HG03521 (cell line): ENCODE results near the gene KRT86.
"Not testable (repeated sequence)": the region's sequence is repeated elsewhere in the genome, so short reads cannot be mapped to it uniquely, and the experiment has no call there.

Source experiments
- ATAC-seq: cut with Tn5 transposase; IDR thresholded peaks from one replicate; pipeline ENCODE4 v1.9.1; 2021; ENCODE audit warnings: mild to moderate bottlenecking, moderate library complexity; ENCODE audit not compliant: unreplicated experiment

KRT86 gene

GRCh38 chr12:52238916-52239646 lies 35.4 kb upstream of the KRT86 start:
- ATAC-seq, result no peak

DNA sequence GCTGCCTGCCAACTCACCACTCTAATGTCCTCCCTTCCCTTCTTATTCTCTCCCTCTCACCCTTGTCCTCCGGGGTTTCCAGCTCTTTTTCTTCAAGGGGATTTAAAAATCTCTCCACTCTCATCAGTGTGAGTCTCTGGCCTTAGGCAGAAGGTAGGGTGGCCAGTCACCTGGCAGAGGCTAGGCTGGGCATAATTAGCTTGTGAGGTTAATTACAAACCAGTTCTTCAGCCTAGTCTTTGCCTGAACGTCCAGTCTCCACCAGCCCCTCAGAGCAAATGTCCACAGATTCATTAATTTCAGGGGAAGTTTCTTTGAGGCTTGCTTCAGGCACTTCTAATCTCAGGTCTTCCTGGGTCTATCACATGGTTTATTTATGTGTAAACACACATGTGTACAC lies 34.7 kb upstream of the KRT86 start:
- ATAC-seq, result no peak

DNA sequence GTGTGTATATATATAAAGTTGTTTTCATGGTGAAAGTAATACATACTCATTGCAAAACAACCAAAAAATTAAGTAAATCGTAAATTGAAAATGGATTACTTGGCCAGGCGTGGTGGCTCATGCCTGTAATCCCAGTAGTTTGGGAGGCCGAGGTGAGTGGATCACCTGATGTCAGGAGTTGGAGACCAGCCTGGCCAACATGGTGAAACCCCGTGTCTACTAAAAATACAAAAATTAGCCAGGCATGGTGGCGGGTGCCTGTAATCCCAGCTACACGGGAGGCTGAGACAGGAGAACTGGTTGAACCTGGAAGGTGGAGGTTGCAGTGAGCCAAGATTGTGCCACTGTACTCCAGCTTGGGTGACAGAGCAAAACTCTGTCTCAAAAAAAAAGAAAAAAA lies 34.2 kb upstream of the KRT86 start:
- not testable (repeated sequence) for ATAC-seq

- ATAC-seq, result no peak
These were observed 33.1 kb upstream of the KRT86 start for GRCh38 chr12:52241205-52241842.

- ATAC-seq, result no peak
These were observed 31.8 kb upstream of the KRT86 start for GRCh38 chr12:52242442-52243258.

GRCh38 chr12:52243259-52243855 lies 31.1 kb upstream of the KRT86 start:
- no peak for ATAC-seq

- ATAC-seq, result peak; percentile 88
These were observed 30.4 kb upstream of the KRT86 start for GRCh38 chr12:52243856-52244614.

- ATAC-seq, result no peak
These were observed 29.8 kb upstream of the KRT86 start for GRCh38 chr12:52244615-52244994.

- no peak for ATAC-seq
These were observed 29.0 kb upstream of the KRT86 start for GRCh38 chr12:52245259-52245961.

GRCh38 chr12:52245962-52246569 lies 28.4 kb upstream of the KRT86 start:
- no peak for ATAC-seq

DNA sequence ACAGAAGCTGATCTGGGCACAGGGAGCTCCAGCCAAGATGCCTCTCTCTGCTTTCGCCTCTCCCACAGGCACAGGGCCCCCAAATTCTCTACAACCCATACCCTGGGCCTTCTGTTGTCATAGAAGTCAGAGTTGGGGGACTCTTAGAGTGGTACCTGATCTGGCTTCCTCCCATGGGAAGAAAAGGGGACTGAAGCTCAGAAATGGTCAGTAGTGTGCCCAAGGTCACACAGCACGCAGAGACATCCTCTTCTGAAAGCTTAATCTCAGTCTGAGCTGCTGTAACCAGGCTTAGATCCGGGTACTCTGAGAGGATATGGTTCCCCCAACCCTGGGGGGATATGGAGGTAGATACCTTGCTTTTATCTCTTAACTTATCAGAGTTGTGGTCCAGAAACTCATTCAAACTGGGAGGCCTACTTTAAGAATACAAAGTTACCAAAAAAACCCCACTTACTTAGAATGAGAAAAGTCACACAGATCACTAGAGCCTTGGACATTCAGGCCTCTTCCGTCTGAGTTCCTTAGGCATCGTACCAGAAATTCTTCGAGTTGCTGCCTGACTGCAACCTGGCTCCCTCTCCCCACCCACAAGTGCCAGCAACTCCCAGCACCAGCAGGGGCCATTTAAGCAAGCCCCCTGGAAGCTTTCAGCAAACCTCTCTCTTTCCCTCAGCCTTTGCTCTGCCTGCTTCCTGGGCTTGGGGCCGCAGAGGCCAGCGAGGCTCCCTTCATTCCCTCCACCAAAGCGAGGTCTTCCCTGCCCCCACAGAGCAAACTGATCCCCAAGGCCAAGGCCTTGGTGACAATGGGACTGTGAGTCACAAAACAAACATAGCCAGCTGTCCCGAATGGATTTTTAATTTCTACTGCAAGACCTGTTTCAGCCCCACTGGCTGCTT lies 27.5 kb upstream of the KRT86 start:
- ATAC-seq, result no peak

- no peak for ATAC-seq
These were observed 26.6 kb upstream of the KRT86 start for GRCh38 chr12:52247622-52248540.

DNA sequence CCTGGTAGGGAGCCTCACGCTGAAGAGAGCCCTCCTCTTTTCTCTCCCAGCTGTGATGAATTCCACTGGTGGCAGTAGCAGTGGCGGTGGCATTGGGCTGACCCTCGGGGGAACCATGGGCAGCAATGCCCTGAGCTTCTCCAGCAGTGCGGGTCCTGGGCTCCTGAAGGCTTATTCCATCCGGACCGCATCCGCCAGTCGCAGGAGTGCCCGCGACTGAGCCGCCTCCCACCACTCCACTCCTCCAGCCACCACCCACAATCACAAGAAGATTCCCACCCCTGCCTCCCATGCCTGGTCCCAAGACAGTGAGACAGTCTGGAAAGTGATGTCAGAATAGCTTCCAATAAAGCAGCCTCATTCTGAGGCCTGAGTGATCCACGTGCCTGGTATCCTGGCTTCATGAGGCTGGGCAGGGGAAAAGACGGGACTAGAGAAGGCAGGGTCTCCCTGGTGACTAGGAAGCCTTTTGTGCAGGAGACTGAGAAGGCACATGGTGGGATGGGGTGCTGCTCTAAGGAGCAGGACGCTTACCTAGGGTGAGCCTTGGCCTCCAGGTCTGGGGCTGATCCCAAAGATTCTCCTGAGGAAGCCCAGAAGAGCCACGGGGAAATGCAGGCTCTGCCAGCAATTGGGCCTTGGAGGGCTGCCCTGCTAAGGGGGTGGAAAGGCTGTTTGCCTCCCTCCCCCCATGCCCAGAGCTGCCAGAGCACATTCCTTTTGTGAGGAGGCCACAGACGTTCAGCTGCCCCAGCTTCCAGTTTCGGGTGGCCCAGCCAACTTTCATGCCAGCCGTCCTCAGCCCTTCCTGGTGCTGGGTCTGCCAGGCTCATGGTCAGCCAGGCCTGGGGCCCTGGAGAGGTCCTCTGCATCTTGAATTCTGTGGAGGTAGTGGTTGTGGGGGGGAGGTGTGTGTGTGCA lies 25.6 kb upstream of the KRT86 start:
- no peak for ATAC-seq

DNA sequence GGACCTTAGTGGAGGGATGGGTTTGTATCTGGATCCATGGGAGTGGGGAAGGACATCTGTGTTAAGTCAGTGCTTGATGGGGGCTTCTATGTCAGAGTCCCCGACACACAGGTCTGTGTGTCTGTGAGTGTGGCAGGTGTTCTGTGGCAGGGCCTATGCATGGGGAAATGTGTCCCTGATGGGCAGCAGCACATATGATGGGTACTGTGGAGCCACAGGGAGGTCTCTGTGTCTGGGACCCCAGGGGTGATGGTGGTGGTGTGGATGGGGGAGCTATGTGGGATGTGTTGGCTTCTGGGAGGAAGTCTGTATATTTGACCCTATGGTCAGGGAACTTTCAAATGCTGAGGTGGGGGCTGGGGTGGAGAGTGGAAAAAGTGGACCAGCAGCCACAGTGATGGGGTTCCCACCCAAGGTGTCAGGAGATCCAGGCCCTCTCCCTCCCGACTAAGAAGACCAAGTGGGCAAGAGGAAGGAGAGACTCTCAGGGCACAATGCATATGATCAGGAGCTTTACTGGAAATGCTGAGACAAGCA lies 24.9 kb upstream of the KRT86 start:
- no peak for ATAC-seq

- no peak for ATAC-seq
These were observed 24.1 kb upstream of the KRT86 start for GRCh38 chr12:52250048-52250990.
